Spleen (tissue), 7 donors: ENCODE measurements around the gene AEBP2.

ENCODE experiments used
- POLR2A ChIP-seq, 3 donors: fragments of 450-650 bp; IDR thresholded peaks; one replicate each; pipeline ENCODE4 v1.5.1; 2017; ENCODE audit warnings: antibody characterized with exemption in 3 of 3, mild to moderate bottlenecking in 1 of 3
- POLR2AphosphoS5 ChIP-seq, 3 donors: sonication (generic); formaldehyde crosslinking; IDR thresholded peaks; one replicate each; pipeline ENCODE4 v1.5.1; 2017; ENCODE audit warnings: antibody characterized with exemption in 3 of 3
- TF ChIP-seq, protein P1 (sequence below), 11 experiments: fragments of 200-600 bp in 7 of 11; fragments of 450-650 bp in 4 of 11; sonication (generic) in 4 of 11; IDR thresholded peaks in 8 of 11; conservative IDR thresholded peaks in 3 of 11; 1 replicate in 7 of 11; 2 replicates in 4 of 11; pipeline versions ENCODE4 v1.4.0 to v1.8.0; 2016 to 2021; ENCODE audit warnings: antibody characterized with exemption in 11 of 11, inconsistent platforms in 4 of 11, mild to moderate bottlenecking in 1 of 11
- donor health status: DM: no; HTN: no; CAD: no; lungs with moderate emphysema.
- donor health status: DM: no; HTN: no; CAD: no.
- donor health status: DM: no; HTN: no; CAD: no.

DNA sequence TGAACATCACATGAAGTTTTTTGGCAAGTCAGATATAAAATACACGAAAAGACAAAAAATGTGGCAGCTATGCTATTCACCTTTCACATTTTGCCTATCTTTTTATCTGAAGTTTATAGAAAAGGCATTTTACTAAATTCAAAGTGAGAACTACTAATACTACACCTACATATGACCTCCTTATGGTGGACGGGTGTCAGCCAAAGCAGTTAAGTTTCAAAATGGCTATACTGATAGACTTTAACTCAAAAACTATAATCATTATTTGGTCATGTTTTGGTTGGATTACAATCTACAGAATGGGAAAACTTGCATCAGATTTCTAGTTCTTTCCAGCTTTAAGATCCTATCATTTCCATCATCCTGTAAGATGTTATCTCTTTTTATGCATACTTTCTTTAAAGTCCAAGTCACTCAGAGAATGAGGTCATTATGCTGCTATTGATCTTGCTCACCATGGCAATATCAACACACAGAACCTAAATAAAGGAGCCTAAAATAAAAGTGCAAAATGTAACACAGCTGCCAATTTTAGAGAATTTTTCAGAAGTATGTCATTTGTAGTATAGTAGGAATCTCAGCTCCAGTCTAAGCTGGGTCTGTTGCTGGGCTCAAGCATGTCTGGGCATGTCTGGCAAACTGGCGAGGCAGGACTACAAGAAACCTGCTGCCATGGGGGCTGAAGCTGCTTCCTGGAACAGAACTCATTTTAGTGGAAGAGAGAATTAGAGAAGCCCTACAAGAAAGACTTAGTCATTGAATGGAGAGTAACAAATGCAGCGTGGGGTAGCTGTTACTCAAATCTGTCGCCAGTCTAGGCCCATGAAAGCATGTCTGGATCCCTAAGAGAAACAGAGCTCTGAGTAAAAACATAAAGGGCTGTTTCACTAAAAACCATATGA is 7.6 kb upstream of the AEBP2 start:
- TF ChIP-seq POLR2A (IDR thresholded peaks at IDR 0.05) (no peak), POLR2AphosphoS5 (IDR thresholded peaks at IDR 0.05) (no peak)
- TF ChIP-seq, protein P1, sequence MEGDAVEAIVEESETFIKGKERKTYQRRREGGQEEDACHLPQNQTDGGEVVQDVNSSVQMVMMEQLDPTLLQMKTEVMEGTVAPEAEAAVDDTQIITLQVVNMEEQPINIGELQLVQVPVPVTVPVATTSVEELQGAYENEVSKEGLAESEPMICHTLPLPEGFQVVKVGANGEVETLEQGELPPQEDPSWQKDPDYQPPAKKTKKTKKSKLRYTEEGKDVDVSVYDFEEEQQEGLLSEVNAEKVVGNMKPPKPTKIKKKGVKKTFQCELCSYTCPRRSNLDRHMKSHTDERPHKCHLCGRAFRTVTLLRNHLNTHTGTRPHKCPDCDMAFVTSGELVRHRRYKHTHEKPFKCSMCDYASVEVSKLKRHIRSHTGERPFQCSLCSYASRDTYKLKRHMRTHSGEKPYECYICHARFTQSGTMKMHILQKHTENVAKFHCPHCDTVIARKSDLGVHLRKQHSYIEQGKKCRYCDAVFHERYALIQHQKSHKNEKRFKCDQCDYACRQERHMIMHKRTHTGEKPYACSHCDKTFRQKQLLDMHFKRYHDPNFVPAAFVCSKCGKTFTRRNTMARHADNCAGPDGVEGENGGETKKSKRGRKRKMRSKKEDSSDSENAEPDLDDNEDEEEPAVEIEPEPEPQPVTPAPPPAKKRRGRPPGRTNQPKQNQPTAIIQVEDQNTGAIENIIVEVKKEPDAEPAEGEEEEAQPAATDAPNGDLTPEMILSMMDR (IDR thresholded peaks at IDR 0.05 in 8 of 11, conservative IDR thresholded peaks at IDR 0.05 in 3 of 11), result no peak
